HepG2 (cell line): ENCODE data around the gene CISD3.

Experiments used
- DNMT1 ChIP-seq: sonication (generic); formaldehyde crosslinking; IDR thresholded peaks from 2 replicates; pipeline ENCODE4 v1.5.1; 2020; ENCODE audit warnings: mild to moderate bottlenecking, missing genetic modification reagents
- FOXA1 ChIP-seq, 2 experiments: fragments of 450-650 bp in 1 of 2; sonication (generic) in 1 of 2; formaldehyde crosslinking in 1 of 2; IDR thresholded peaks; 2 replicates each; pipeline versions ENCODE4 v1.4.0 to v1.6.1; 2016 to 2020; ENCODE audit warnings: missing genetic modification reagents in 1 of 2
- FOXM1 ChIP-seq: sonication (generic); formaldehyde crosslinking; IDR thresholded peaks from 2 replicates; pipeline ENCODE4 v1.5.0; 2020; ENCODE audit warnings: missing genetic modification reagents
- PHF20 ChIP-seq: sonication (generic); formaldehyde crosslinking; IDR thresholded peaks from 2 replicates; pipeline ENCODE4 v1.5.0; 2020; ENCODE audit warnings: mild to moderate bottlenecking, missing genetic modification reagents
- POLR2A ChIP-seq, 2 experiments: IDR thresholded peaks; 2 replicates each; pipeline ENCODE4 v1.6.1; 2011; ENCODE audit warnings: low read depth in 2 of 2, low read length in 2 of 2, mild to moderate bottlenecking in 1 of 2, moderate library complexity in 1 of 2; ENCODE audit not compliant: insufficient read depth in 1 of 2
- SIN3B ChIP-seq: fragments of 150-350 bp; IDR thresholded peaks from 2 replicates; pipeline ENCODE4 v1.6.1; 2014; ENCODE audit warnings: low read length
- ZFP41 ChIP-seq: sonication (generic); formaldehyde crosslinking; IDR thresholded peaks from 2 replicates; pipeline ENCODE4 v1.4.0; 2020; ENCODE audit warnings: mild to moderate bottlenecking, missing genetic modification reagents, borderline replicate concordance
- ZNF225 ChIP-seq: sonication (generic); formaldehyde crosslinking; IDR thresholded peaks from 2 replicates; pipeline ENCODE4 v1.4.0; 2020; ENCODE audit warnings: mild to moderate bottlenecking, missing genetic modification reagents
- ZNF331 ChIP-seq: sonication (generic); formaldehyde crosslinking; IDR thresholded peaks from 2 replicates; pipeline ENCODE4 v1.4.0; 2020; ENCODE audit warnings: missing genetic modification reagents
- TF ChIP-seq, protein P1 (sequence below): sonication (generic); formaldehyde crosslinking; IDR thresholded peaks from 2 replicates; pipeline ENCODE4 v1.9.0; 2022; ENCODE audit warnings: missing genetic modification reagents, mild to moderate bottlenecking, borderline replicate concordance

DNA sequence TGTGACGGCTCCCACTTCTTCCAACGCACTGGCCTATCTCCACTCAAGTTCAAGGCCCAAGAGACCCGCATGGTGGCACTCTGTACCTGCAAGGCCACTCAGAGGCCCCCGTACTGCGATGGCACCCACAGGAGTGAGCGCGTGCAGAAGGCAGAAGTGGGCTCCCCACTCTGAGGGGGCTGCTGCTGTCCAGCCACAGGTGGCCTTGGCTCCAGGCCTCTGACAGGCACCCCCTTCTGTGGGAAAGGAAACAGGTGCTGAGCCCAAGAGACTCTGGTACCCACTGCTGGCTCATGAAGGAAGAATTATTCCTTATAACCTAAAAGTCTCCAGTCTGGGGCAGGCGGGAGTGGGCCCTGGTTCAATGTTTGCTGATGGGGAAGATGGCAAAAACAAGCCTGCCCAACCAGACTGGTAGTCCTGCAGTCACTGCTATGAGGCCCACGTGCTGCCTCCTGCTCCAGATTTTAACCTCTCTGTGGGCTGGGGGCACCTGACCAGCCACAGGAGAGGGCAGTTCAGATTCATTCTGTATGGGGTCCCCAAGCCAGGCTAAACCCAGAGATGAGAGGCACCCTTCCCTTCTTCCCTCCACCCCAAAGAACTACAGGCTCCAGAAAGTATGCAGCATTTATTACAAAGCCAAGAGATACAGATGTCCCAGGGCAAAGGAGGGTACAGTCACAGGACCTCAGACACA, 3.3 kb downstream of the CISD3 start:
- TF ChIP-seq FOXM1 (CRISPR knock-in tag) (no peak), ZNF331 (CRISPR knock-in tag) (no peak), FOXA1 (IDR thresholded peaks at IDR 0.05) (no peak), FOXA1 (CRISPR knock-in tag; IDR thresholded peaks at IDR 0.05) (no peak), DNMT1 (CRISPR knock-in tag) (no peak), ZNF225 (CRISPR knock-in tag) (peak; percentile 55; the same call in 1 of the 2 replicates), ZFP41 (CRISPR knock-in tag) (no peak), SIN3B (no peak), POLR2A (IDR thresholded peaks at IDR 0.05; ENCODE audit: insufficient read depth in 1 of 2, low read depth in 2 of 2, low read length in 2 of 2) (no peak), PHF20 (CRISPR knock-in tag) (no peak)
- TF ChIP-seq, protein P1, sequence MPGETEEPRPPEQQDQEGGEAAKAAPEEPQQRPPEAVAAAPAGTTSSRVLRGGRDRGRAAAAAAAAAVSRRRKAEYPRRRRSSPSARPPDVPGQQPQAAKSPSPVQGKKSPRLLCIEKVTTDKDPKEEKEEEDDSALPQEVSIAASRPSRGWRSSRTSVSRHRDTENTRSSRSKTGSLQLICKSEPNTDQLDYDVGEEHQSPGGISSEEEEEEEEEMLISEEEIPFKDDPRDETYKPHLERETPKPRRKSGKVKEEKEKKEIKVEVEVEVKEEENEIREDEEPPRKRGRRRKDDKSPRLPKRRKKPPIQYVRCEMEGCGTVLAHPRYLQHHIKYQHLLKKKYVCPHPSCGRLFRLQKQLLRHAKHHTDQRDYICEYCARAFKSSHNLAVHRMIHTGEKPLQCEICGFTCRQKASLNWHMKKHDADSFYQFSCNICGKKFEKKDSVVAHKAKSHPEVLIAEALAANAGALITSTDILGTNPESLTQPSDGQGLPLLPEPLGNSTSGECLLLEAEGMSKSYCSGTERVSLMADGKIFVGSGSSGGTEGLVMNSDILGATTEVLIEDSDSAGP = no peak
